Stimulated activated CD8-positive, alpha-beta memory T cell treated with anti-CD3 and anti-CD28 coated beads, Interleukin-7, amount 100 ng/mL, for 1 hour (primary cell): ENCODE results near the gene MSH6.
"Not testable (repeated sequence)": the region's sequence is repeated elsewhere in the genome, so short reads cannot be mapped to it uniquely, and the experiment has no call there.

Experiments used
- DNase-seq, 2 donors: peaks; one replicate each; pipeline ENCODE4 v3.0.0-alpha.2; 2020; ENCODE audit warnings: low read depth in 2 of 2

Gene MSH6

DNA sequence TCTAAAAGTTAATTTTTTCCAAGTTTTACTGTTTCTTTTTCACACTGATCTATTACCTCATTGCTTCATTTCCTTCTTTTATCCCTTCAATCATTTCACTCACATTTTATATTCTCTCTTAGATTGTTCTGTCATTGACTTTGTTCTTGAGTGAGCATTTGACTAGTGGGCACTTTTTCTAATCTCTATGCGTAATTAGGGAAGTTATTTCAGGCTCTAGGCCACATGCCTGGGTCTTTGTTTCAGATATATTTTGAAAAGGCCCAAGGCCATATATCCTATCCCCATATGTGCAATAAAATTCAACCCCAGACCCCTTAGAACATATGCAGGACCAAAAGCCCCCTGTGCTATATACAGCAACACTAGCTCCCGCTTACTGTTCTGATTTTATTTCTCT, 61.2 kb downstream of the MSH6 start:
- DNase-seq, result no peak

DNA sequence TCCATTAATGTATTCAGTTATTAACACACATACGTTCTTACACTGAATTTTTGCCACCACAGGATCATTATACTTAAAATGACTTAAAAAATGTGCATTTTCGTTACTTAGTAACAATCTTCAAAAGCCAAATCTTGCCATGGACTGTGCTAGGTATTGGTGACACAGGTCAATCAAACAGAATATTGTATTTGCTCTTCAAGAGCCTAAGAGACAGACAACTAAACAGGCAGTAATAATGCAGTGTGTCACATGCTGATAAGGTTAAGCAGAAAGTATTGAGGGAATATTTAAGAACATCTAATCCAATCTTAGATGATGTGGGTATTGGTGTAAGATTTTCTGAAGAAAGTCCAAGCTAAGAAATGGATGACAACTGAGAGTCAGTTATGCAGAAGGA, 66.4 kb downstream of the MSH6 start:
- no peak for DNase-seq

DNA sequence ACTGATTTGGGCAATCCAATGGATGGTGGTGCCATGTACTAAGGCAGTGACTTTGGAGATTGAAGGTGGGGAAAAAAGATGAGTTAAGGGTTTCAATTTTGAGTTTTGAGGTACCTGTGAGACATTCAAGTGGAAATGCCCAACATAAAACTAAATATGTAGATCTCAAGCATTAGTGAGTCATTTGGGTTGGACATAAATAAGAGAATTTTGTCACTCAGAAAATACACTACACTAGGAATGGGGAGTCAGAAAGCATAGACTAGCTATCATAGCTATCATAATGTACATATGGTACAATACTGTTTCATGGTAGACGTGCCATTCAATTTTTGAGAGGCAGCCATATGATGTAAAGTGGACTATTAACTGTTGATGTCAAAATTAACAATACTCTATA, 67.3 kb downstream of the MSH6 start:
- no peak for DNase-seq

DNA sequence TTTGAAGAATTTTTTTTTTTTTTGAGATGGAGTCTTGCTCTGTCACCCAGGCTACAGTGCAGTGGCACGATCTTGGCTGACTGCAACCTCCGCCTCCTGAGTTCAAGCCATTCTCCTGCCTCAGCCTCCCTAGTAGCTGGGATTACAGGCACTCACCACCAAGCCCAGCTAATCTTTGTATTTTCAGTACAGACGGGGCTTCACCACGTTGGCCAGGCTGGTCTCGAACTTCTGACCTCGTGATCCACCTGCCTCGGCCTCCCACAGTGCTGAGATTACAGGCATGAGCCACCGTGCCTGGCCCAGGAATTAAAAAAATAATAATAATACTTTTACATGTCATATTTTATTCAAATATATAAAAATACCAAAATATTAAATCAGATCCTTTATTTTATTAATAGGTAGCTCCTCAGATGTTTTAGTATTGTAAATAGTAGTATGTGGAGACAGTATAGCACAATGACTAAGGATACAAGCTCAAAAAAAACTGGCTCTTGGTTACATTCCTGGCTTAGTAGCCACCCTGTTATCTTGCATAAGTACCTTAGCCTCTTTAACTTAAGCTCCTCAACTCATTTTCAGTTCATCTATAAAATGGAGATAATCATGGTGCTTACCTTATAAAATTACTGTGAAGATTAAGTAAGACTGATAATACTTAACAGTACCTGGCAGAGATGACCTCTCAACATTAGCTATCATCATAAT, 70.3 kb downstream of the MSH6 start:
- DNase-seq, result not testable (repeated sequence)
